GM11168 (cell line): ENCODE data around the gene ENG.

ENCODE experiments used
- in situ Hi-C: fragments of 300-500 bp; cut with MboI; formaldehyde crosslinking; loops from one replicate; pipeline ENCODE4 v1.12.0; 2022; ENCODE audit warnings: low sequenced_read_pairs; ENCODE audit not compliant: unreplicated experiment

ENG gene

DNA sequence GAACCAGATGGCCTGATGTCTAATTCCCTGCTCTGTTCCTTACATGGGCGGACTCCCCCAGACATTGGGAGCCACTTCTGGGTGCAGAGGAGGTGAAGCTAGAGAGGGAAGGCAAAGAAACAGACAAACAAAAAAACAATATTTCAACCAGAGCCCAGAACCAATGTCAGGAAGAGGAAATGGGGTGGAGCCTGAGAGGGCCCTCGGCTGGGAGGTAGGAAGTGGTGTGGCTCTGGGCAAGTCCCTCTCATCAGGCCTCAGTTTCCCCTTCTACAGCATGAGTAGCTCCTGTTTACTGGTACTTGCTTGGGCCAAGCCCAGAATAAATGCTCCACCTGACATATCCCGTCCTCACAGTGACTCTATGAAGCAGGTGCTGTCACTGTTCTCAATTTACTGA, 87.0 kb downstream of the ENG start:
- in situ Hi-C loops: no loop called here

DNA sequence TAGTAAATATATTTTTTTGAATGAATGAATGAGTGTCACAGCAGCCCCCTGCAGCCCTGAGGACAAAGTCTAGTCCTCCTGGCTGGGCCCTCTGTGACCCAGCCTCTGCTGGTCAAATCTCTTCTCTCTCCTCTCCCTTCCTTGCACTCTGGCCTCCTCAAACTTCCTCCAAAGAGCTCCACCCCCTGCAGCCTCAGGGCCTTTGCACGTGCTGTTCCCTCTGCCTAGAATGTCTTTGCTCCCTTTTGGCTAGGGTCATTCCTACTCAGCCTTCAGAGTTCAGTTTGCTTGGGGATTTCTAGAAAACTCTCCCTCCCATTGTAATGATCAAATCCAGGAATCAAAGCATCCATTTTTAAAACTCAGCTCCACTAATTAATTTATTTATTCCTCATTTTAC, 89.0 kb downstream of the ENG start:
- in situ Hi-C loops: no loop called here
